Cardiac fibroblast (primary cell): ENCODE data around the gene PLEKHG4B.

Experiments used
- DNase-seq, 2 donors: peaks; one replicate each; pipeline versions ENCODE4 v3.0.0 to v3.0.0-alpha.2; 2010; ENCODE audit warnings: low read depth in 2 of 2
- H3K4me3 ChIP-seq, 2 donors: replicated peaks in 1 of 2; 1 replicate in 1 of 2; 2 replicates in 1 of 2; pipeline ENCODE4 v1.5.1; 2011; ENCODE audit warnings: low read depth in 2 of 2, low read length in 2 of 2, mild to moderate bottlenecking in 2 of 2, moderate library complexity in 1 of 2
- CTCF ChIP-seq: IDR thresholded peaks from one replicate; pipeline ENCODE4 v1.5.1; 2011; ENCODE audit warnings: low read depth, mild to moderate bottlenecking, low read length, inconsistent platforms

The PLEKHG4B gene

GRCh38 chr5:171801-172331, 79.9 kb downstream of the PLEKHG4B start:
- DNase-seq = no peak
- TF ChIP-seq CTCF = no peak
- no peak overlapping the region for H3K4me3 ChIP-seq

GRCh38 chr5:172421-172820, 80.5 kb downstream of the PLEKHG4B start:
- no peak for DNase-seq
- no peak for TF ChIP-seq CTCF
- no peak overlapping the region for H3K4me3 ChIP-seq

- DNase-seq = no peak
- TF ChIP-seq CTCF = no peak
- H3K4me3 ChIP-seq = no peak overlapping the region
These were observed 80.9 kb downstream of the PLEKHG4B start for GRCh38 chr5:172841-173251.

GRCh38 chr5:173392-174290, 81.7 kb downstream of the PLEKHG4B start:
- TF ChIP-seq CTCF = no peak
- no peak overlapping the region for H3K4me3 ChIP-seq
- DNase-seq = no peak

- H3K4me3 ChIP-seq = no peak overlapping the region
- DNase-seq = no peak
- no peak for TF ChIP-seq CTCF
These were observed 82.3 kb downstream of the PLEKHG4B start for GRCh38 chr5:174291-174600.

GRCh38 chr5:174876-175465, 83.0 kb downstream of the PLEKHG4B start:
- no peak overlapping the region for H3K4me3 ChIP-seq
- no peak for TF ChIP-seq CTCF
- no peak for DNase-seq
